T-helper 9 cell (primary cell): ENCODE measurements around the gene ARL15.
"Not testable (repeated sequence)": the region's sequence is repeated elsewhere in the genome, so short reads cannot be mapped to it uniquely, and the experiment has no call there.

Experiments
- DNase-seq: peaks from one replicate; pipeline ENCODE4 v3.0.0-alpha.2; 2020
- total RNA-seq, 2 donors: gene quantifications; one replicate each; lab custom pipeline; 2026; lab: John Stamatoyannopoulos, UW

ARL15 gene
- 4.6 to 6.2 reads per million in 2 donors for total RNA-seq

DNA sequence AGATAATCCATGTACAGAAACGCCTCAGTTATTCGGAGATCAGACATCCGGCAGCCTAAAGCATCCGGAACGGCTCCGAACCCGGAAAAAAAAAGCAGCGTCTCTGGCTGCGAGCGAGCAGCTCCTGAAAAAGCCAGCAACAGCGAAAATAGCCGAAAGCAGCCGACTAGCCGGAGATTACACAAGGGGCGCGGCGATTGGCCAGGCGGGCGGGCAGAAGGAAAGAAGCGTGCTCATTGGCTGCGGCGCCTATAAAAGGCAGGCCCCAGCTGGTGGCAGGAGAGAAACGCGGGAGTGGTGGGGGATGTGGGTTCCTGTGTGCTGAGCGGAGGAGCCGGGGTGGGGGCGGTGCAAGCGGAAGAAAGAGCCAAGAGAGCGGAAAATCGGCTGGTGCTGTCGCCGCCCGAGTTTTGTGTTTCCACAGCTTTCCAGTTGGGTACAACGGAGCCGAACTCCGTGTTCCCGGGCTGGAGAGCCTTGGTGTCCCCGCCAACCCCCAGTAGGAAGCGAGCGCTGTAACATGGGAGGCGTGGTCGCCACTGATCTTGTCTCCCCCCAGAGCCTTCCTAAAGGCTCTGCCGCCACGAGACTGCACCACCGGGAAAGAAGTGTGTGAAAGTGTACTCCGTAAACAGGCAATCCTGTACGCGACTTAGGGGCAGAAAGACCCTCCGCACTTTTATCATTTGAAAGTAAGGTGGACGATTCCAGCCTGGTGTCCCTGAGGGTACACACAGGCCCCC lies at the start of gene ARL15:
Gene ARL15 (minus strand): TSS at position 141 of the 743 bp plus-strand sequence.
- peak; percentile 98 for DNase-seq

DNA sequence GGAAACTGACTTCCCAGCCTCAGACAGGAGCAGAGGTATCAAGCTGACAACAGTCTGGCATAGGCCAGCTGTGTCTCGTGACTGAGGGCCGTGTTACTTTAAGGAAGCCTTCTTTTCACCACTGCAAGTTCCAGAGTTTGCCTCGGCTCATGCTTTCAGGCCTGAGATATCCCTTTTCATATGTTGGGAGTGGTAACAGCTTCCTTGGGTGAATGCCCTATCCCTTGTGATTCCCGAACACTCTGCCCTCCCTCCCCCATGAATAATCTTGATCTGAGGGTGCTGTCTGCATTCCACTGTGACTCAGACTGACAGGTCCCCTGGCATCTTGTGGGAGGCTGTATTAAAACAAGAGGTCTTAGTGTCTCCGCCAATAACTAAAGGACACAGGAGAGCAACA lies 49.7 kb upstream of the ARL15 start:
- no peak for DNase-seq

DNA sequence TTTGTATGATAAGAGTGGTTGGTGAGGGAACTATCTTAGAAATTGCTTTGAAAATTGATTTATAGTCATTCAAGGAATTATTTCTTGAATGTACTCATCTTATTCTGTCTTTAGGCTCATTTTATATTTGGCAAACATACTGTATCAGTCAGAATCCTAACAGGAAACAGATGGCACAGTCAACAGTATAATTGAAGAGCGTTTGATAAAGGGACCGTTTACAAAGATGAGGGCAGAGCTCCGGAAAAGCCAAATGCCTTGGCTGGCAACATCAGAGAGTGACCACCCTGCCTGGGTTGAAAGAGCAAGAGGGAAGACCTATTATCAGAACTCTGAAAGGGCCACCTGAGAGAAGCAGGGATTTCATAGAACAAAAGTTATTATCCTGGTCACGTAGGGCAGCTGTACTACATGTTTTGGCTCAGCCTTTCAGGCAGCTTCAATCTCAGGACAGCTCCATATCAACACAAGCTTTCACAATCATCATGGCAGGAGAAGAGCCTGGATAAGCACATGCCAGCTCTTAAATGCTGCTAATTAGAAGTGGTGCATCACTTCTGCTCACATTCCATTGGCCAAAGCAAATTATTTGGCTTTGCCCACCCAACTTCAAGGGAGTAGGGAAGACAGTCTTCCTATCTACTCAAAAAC lies 47.2 kb upstream of the ARL15 start:
- DNase-seq, result no peak

DNA sequence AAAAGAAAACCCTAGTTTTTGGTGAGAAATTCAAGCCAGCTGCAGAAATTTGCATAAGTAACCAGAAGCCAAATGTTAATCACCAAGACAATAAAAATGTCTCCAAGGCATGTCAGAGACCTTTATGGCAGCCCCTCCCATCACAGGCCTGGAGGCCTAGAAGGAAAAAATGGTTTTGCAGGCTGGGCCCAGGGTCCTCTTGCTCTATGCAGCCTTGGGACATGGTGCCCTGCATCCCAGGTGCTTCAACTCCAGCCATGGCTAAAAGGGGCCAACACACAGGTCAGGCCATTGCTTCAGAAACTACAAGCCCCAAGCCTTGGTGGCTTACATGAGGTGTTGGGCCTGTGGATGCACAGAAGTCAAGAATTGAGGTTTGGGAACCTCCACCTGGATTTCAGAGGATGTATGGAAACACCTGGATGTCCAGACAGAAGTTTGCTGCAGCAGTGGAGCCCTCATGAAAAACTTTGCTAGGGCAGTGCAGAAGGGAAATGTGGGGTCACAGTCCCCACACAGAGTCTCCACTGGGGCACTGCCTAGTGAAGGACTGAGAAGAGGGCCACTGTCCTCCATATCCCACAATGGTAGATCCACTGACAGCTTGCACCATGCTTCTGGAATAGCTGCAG lies 43.7 kb upstream of the ARL15 start:
- not testable (repeated sequence) for DNase-seq

DNA sequence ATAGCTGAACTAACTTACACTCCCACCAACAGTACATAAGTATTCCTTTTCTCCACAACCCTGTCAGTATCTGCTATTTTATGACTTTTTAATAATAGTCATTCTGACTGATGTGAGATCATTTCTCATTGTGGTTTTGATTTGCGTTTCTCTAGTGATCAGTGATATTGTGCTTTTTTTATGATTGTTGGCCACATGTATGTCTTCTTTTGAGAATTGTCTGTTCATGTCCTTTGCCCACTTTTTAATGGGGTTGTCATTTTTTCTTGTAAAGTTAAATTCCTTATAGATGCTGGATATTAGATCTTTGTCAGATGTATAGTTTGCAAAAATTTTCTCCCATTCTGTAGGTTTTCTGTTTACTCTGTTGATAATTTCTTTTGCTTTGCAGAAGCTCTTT lies 42.2 kb upstream of the ARL15 start:
- DNase-seq, result not testable (repeated sequence)

DNA sequence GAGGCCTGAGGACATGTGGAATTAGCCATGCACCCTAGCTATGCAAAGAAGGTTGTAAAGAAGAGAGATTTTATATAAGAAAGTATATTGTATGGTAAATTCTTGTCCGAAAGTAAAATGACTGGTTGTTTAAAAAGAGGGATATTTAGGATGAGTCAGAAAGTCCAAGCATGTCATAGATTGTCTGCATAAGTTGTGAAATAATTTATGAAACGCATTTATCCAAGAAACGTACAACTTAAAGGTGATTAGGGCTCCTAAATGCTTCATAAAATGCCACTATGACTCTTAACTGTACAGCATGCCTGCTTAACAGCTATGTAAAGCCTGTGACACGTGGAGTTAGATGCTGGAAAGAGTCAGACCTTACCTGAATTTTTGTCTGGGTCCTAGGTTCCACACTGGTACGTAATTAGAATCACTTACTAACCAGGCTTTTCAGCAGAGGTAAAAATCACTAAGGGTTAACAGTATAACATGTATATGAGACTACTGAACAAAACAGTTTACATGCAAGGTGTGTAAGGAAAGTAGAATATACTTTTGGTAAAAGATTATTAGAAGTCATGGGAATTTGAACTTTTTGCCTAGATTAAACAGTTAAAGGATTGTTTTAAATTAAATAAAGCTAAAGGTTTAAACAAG lies 37.0 kb upstream of the ARL15 start:
- DNase-seq, result no peak

DNA sequence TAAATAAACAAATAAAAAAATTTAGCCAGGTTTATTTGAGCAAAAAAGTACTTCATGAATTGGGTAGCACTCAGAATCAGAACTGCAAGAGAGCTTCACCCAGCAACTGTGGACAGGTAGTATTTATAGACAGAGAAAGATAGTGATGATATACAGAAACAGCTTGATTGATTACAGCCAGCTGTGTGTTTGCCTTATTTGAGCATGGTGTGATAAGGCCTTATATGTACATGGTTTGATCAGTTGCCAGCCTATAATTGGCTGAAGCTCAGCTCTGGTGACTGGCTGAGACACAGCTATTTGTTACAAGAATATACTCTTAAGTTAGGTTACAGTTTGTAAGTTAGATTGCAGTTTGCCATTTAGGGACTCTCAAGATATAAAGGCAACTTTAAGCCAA lies 34.3 kb upstream of the ARL15 start:
- no peak for DNase-seq

DNA sequence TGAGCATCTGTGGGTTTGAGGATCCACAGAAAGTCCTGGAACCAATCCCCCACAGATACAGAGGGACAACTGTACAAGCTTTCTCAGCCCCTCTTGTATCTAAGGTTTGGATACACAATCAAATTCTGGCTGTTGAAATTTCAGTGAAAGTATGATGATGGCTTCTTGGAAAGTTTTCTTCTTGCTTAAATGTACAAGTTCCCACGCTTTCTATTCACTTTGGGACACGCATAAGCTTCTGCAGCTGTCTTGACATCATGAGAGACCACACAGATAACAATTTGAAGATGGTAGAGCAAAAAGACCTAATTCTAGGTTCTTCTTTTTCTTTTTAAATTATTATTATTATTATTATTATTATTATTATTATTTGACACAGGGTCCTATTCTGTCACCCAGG lies 31.6 kb upstream of the ARL15 start:
- DNase-seq, result no peak

DNA sequence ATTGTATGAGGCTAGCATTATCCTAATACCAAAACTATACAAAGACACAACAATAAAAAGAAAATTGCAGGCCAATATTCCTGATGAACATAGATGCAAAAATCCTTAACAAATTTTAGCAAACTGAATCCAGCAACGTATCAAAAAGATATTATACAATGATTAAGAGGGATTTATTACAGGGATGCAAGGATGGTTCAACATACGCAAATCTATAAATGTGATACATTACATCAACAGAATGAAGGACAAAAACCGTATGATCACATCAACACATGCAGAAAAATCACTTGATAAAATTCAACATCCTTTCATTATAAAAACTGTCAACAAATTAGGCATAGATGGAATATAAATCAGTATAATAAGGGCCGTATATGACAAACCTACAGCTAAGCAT lies 27.1 kb upstream of the ARL15 start:
- no peak for DNase-seq

DNA sequence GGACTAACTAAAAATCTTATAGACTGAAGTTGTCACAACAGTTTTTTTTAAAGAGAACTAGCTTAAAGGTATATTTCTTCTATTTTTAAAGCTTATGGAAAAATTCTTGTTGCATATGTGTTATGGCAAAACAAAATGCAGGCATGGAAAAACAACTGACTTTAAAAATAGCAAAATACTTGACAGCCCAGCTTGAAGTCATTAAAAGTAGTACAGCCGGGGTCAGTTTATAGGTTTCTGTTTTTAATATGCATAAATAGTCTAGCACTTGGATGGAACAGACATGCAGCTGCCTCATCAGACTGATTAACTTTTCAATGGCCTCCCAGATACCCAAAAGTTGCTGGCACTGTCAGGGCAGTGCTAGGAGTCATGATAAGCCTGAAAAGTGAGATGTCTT lies 22.3 kb upstream of the ARL15 start:
- DNase-seq, result no peak

DNA sequence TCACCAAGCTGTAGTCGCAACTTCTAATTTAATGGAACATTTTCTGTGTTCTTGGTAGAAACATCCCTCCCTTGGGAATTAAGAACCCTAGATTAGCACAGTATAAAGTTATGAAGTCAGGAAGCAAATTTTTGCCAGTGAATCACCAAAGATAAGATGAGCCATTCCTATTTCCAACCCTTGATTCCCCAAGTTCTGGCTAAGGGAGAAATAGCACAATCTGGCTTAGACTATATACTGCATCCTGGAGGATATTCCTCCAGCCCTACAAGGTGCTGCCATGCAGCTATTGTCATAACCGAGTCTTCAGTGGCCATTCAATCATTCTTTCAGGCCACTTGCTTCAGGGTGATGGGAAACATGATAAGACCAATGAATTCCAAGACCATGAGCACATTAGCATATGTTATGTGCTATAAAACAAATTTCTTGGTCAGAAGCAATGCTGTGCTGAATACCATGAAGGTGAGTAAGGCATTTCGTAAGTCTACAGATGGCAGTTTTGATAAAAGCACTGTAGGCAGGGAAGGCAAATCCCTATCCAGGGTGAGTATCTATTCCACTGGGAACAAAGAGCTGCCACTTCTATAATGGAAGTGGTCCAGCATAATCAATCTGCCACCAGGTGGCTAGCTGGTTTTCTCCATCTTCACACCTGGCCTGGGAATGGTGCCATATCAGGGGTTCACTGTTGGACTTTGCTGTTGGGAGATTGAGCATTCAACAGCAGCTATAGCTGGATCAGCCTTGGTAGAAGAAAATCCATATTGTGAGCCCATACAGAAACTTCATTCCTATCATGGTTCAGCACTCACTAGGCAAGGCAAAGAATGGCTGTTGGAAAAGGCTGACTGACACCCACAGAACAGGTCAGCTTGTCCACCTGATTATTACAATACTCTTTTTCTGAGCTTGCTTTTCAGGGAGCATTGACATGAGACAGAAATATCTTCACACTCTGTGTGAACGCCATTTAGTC lies 19.6 kb upstream of the ARL15 start:
- no peak for DNase-seq

DNA sequence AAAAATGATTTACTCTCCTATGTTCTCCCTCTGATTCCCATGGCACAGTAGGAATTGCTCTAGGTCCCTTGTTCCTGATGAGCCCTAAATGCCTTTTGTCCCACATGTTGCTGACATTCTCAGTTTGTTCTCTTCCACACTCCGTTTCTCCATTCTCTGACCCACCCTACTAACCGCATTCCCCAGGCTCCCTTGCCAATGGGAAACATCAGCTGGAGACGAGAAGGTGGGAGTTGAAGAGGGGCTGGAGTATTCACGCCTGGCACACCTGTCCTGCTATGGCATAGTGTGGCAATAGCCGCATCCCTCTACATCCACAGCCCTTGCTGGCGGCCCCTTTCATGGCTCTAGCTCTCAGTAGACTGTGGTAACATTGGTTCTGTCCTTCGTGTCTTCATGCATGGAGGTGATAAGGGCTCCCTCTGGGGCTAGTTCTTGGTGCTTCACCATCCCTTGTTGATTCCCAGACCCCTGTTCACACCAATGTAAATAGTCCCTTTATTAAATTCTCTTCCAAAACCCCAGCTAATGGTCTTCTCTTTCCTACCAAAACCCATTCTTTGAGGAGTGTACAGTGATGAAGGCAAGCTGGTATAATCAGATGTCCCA lies 16.4 kb upstream of the ARL15 start:
- DNase-seq, result no peak

DNA sequence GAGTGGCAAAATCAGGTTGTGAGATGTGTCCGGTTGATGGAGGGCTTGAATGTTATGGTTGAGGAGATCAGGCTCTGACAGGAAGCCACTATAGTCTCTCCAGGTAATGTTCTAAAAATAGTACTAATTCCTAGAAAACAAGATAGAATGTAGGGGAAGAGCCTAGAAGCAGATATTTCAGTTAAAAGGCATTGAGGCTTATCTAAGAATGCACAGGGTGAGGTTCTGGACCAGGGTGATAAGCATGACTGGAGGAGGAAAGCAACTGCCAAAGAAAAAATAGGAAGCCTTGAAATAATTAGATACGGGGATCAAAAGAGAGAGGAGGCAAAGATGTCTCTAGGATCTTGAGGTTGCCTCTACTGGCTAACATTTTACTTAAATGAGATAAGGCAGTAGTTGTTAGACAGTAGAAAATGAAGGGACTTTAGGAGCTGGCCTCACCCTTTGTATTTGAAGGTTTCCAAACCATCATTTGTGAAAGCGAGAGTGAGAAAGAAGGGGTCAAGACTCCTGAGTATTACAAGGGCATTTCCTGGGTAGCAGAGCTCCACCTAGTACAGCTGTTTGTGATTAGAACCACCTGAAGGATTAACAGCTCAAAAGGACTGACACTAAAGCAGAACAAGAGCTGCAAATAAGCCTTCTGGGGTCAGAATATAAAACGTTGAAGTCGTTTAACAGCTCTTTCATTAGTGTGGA lies 15.4 kb upstream of the ARL15 start:
- DNase-seq, result no peak

DNA sequence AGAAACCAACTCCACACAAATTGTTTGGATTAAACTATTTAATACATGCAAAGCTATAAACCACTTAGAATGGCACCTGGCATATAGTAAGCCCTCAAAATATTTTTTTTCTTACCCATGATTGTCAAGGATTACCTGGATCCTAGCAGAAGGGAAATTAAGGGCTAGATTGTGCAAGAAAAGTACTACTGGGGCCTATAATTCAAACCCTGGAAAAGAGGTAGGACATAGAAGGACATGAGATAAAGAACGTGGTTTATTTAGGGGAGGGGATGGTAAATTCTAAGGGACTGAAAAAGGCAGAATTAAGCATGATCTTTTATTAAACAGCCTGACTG lies 14.9 kb upstream of the ARL15 start:
- no peak for DNase-seq

DNA sequence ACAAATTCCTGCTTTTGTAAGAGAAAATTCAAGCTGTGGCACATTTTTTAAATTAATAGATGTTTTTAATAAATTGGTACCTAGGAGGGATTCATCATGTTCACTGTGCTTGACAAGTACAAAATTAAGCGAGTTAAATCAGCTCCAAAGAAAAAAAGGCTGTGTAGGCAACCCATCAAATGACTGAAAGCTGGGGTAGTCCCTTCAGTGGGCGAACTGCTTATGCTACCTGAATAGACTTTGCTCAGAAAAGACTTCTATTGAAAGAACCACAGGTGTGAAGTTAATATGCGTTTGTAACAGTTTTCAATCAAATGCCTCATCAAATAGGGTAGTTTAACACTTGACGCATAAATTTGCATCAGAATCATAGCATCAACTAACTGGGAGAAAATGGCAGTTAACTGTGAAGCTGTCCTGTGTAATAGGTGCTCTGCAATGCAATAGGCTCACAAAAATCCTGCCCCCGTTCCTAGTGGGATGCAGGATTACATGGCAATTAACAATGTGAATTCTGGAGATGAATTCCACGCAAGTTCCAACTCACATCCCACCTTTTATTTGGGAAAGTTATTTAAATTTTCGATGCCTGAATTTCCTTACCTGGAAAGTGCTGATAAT lies 14.4 kb upstream of the ARL15 start:
- no peak for DNase-seq

DNA sequence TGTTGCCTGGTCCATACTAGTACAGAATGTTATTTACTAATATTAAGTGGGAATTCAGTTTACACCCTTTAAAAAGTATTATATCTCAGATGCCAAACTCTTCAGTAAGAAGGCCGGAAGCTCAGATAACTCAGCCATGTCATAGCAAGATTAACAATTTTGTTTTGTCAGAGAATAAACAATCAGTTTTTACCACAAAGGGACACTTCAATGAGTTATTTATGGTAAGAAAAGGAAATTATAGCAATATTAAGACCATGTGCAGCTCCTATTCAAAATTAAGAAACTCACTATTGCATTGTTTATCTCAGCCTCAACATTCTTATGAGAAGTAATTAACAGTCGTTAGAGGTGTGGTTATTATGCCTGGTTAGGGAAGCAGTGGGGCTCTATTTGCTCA lies 13.1 kb upstream of the ARL15 start:
- DNase-seq, result no peak

DNA sequence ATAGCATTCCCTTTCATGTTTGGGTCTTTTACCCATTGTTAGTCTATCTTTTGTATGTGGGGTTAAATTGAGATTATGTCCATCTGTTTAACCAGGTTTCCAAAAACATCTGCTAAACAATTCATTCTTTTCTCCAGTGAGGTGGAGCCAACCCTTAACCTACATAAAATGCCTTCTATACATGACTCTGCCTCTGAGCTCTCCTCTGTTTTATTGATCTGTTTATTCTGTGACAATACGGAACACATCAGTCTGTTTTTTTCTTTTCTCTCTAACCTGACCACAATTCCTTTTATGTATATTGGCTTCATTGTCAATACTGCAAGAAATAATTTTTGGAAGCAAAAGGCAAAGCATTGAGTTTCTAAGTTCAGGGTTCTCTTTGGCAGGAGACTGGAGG lies 9.9 kb upstream of the ARL15 start:
- no peak for DNase-seq

DNA sequence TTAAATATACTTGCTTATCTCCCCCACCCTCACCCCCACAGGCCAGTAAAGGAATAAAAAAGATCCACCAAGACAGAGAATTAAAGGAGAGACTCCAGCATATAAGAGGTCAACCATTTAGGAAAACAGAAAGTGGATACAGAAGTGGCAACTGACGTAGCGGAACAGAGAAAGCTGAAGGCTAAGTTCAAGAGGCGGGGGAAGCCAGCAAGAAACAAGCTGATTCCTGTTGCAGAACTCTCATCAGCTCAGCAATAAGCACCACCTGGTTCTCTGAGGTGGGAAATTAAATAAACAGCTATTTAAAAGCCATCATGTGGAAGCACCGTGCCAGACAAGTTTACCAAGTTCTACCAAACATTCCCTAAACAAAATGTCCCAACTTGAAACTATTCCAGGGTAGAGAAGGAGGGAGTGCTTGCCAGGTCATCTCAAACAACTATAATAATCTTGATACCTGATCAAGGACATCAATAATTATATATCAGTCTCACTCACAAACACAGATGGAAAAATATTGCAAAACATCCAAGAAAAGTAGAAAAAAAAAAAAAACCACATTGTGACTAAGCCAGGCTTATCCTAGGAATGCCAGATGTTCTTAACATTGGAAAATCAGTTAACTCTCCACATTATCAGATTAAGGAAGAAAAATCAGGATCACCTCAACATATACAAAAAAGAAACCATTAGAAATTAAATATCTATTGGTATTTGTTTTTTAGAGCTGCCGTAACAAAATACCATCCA lies 7.3 kb upstream of the ARL15 start:
- no peak for DNase-seq

DNA sequence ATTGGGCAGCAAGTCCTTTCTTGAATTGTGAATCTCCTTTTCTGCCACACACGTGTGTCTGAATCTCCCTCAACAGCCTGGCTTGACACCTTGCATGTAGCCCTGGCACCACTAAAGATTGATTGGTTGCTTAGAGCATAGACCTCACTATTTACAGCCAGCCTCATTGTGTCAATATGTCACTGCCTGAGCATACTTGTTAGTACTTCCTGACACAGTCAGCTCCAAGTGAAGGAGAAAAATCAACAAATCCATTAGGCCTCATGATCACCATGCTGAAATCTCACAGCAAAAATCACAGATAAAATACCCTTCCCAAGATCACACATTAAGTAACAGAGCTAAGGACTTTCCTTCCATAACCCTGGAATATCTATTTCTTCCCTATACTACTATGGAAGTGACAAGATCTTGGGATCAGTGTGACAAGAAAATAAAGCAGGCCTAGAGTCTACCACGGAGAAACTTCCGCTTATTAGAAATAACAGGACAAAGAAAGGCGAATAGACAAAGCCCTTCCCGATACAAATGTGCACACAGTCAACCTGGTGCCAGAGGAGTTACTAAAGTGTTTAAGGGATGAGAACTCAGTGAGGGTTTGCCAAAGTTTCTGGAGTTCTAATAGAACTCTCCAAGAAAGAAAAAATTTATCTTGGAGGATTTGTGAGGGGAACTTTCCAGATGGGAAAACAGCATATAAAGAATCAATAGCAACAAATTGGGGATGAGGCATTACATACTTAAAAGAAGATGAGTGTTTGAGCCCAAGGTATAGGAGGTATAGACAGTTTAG lies 5.6 kb upstream of the ARL15 start:
- no peak for DNase-seq
